Osteocyte (in vitro differentiated cells): ENCODE measurements around the gene HEPACAM2. TPM values are rescaled to one million over a fixed set of nuclear protein-coding genes. Genes with fewer than 3 reads are reported as not detected.

Source experiments
- DNase-seq: peaks from one replicate; pipeline ENCODE4 v3.0.0; 2021; ENCODE audit warnings: mixed read lengths; ENCODE audit not compliant: unreplicated experiment; ENCODE audit errors: extremely low spot score
- H3K27ac Mint-ChIP-seq: one replicate; pipeline ENCODE4 v1.8.0; 2021; ENCODE audit warnings: mild to moderate bottlenecking, mixed read lengths; ENCODE audit not compliant: unreplicated experiment
- H3K27me3 Mint-ChIP-seq: one replicate; pipeline ENCODE4 v1.8.0; 2021; ENCODE audit warnings: mixed read lengths; ENCODE audit not compliant: unreplicated experiment
- H3K36me3 Mint-ChIP-seq: one replicate; pipeline ENCODE4 v1.8.0; 2021; ENCODE audit warnings: mixed read lengths; ENCODE audit not compliant: unreplicated experiment
- H3K4me1 Mint-ChIP-seq: one replicate; pipeline ENCODE4 v1.8.0; 2021; ENCODE audit warnings: mixed read lengths; ENCODE audit not compliant: unreplicated experiment
- H3K4me3 Mint-ChIP-seq: one replicate; pipeline ENCODE4 v1.8.0; 2021; ENCODE audit warnings: mild to moderate bottlenecking, moderate library complexity, mixed read lengths; ENCODE audit not compliant: unreplicated experiment
- H3K9me3 Mint-ChIP-seq: one replicate; pipeline ENCODE4 v1.8.0; 2021; ENCODE audit warnings: mixed read lengths; ENCODE audit not compliant: unreplicated experiment
- CTCF ChIP-seq: fragments of 200-600 bp; sonication (generic); IDR thresholded peaks from 2 replicates; pipeline ENCODE4 v1.5.0; 2021; ENCODE audit warnings: antibody characterized with exemption, mild to moderate bottlenecking, moderate library complexity
- total RNA-seq: library from RNA; stranded (reverse); gene quantifications from 2 replicates; pipeline ENCODE4 v1.2.1, GENCODE V29; 2021

The HEPACAM2 gene
- total RNA-seq, 1 donor from 2014 or later = not detected

- no peak for TF ChIP-seq CTCF
- no peak overlapping the region for H3K27ac Mint-ChIP-seq
- H3K36me3 Mint-ChIP-seq = no peaks in the 10 kb centered on the region
- peaks cover 86% of the 10 kb centered on the region for H3K27me3 Mint-ChIP-seq
- no peak for DNase-seq
- H3K4me1 Mint-ChIP-seq = no peaks in the 10 kb centered on the region
- no peaks in the 10 kb centered on the region for H3K9me3 Mint-ChIP-seq
- H3K4me3 Mint-ChIP-seq = no peak overlapping the region
These were observed 22.8 kb downstream of the HEPACAM2 start for GRCh38 chr7:93203496-93203895.

GRCh38 chr7:93202594-93203250, 23.5 kb downstream of the HEPACAM2 start:
- Mint-ChIP-seq H3K9me3 (no peaks in the 10 kb centered on the region), H3K27me3 (peaks cover 84% of the 10 kb centered on the region), H3K36me3 (no peaks in the 10 kb centered on the region), H3K27ac (no peak overlapping the region), H3K4me1 (no peaks in the 10 kb centered on the region), H3K4me3 (no peak overlapping the region)
- no peak for DNase-seq
- no peak for TF ChIP-seq CTCF

GRCh38 chr7:93198472-93198871, 27.8 kb downstream of the HEPACAM2 start:
- H3K27ac Mint-ChIP-seq = no peak overlapping the region
- H3K36me3 Mint-ChIP-seq = no peaks in the 10 kb centered on the region
- DNase-seq = no peak
- no peak for TF ChIP-seq CTCF
- no peak overlapping the region for H3K4me3 Mint-ChIP-seq
- H3K4me1 Mint-ChIP-seq = no peaks in the 10 kb centered on the region
- no peaks in the 10 kb centered on the region for H3K9me3 Mint-ChIP-seq
- H3K27me3 Mint-ChIP-seq = peaks cover 74% of the 10 kb centered on the region

- Mint-ChIP-seq H3K27ac (no peak overlapping the region), H3K27me3 (peaks cover 77% of the 10 kb centered on the region), H3K9me3 (no peaks in the 10 kb centered on the region), H3K36me3 (no peaks in the 10 kb centered on the region), H3K4me3 (no peak overlapping the region), H3K4me1 (no peaks in the 10 kb centered on the region)
- DNase-seq = no peak
- TF ChIP-seq CTCF = no peak
These were observed 29.9 kb downstream of the HEPACAM2 start for GRCh38 chr7:93196336-93196735.

- H3K9me3 Mint-ChIP-seq = no peaks in the 10 kb centered on the region
- H3K36me3 Mint-ChIP-seq = no peaks in the 10 kb centered on the region
- H3K4me3 Mint-ChIP-seq = no peak overlapping the region
- no peak for DNase-seq
- H3K4me1 Mint-ChIP-seq = peaks cover 3% of the 10 kb centered on the region
- H3K27me3 Mint-ChIP-seq = peaks cover 75% of the 10 kb centered on the region
- no peak overlapping the region for H3K27ac Mint-ChIP-seq
- no peak for TF ChIP-seq CTCF
These were observed 31.9 kb downstream of the HEPACAM2 start for GRCh38 chr7:93194386-93194785.
